SK-N-SH (cell line): Measurements from ENCODE around the gene MRPL24. TPM values are rescaled to one million over a fixed set of nuclear protein-coding genes. Genes with fewer than 3 reads are reported as not detected.
A peak's percentile ranks its signal among the peaks of the same experiment; 100 is the strongest.

Experiments used
- CTCF ChIA-PET: fragments of 300-600, 350-600 bp; formaldehyde crosslinking; extraction: SDS; loops from one replicate; lab custom pipeline; 2021; lab: Yijun Ruan, JAX
- POLR2A ChIA-PET: fragments of 350-600 bp; sonication (Branson Sonifier 250); formaldehyde crosslinking; extraction: SDS; loops from one replicate; lab custom pipeline; 2020; ENCODE audit warnings: antibody characterized with exemption, inconsistent platforms; lab: Yijun Ruan, JAX
- DNase-seq: peaks from one replicate; pipeline ENCODE4 v3.0.0; 2012
- H2AFZ ChIP-seq: fragments of 200-600 bp; sonication (generic); 2 replicates; pipeline ENCODE4 v1.8.1; 2016; ENCODE audit warnings: antibody characterized with exemption, mild to moderate bottlenecking, low read depth
- H3F3A ChIP-seq: fragments of 200-600 bp; sonication (generic); replicated peaks from 2 replicates; pipeline ENCODE3; 2016; ENCODE audit warnings: antibody characterized with exemption, mild to moderate bottlenecking; ENCODE audit not compliant: insufficient read depth
- H3K27ac ChIP-seq, 2 experiments: fragments of 200-500 bp in 1 of 2; fragments of 200-600 bp in 1 of 2; sonication (Bioruptor generic) in 1 of 2; sonication (generic), shearing (Covaris generic) in 1 of 2; 2 replicates each; pipeline versions ENCODE4 v1.5.1 to v1.6.1; 2014 to 2016; ENCODE audit warnings: low read depth in 2 of 2, inconsistent platforms in 1 of 2, low read length in 1 of 2, mild to moderate bottlenecking in 1 of 2, mixed read lengths in 1 of 2
- H3K27me3 ChIP-seq: fragments of 200-600 bp; sonication (generic), shearing (Covaris generic); 2 replicates; pipeline ENCODE4 v1.6.1; 2016; ENCODE audit warnings: mixed run types; ENCODE audit not compliant: insufficient read depth
- H3K36me3 ChIP-seq, 2 experiments: fragments of 200-500 bp in 1 of 2; fragments of 200-600 bp in 1 of 2; sonication (Bioruptor generic) in 1 of 2; sonication (generic) in 1 of 2; replicated peaks in 1 of 2; 2 replicates each; pipeline versions ENCODE3 to v1.5.1; 2014 to 2016; ENCODE audit warnings: low read length in 1 of 2, mild to moderate bottlenecking in 1 of 2; ENCODE audit not compliant: insufficient read depth in 2 of 2, control insufficient read depth in 1 of 2
- H3K4me1 ChIP-seq, 2 experiments: fragments of 200-500 bp in 1 of 2; fragments of 200-600 bp in 1 of 2; sonication (Bioruptor generic) in 1 of 2; sonication (generic), shearing (Covaris generic) in 1 of 2; 2 replicates each; pipeline versions ENCODE4 v1.5.1 to v1.6.1; 2014 to 2016; ENCODE audit warnings: low read depth in 1 of 2, low read length in 1 of 2, mixed run types in 1 of 2; ENCODE audit not compliant: insufficient read depth in 2 of 2, control insufficient read depth in 1 of 2
- H3K4me2 ChIP-seq: fragments of 200-600 bp; sonication (generic), shearing (Covaris generic); 2 replicates; pipeline ENCODE4 v1.6.1; 2017; ENCODE audit warnings: mixed run types
- H3K4me3 ChIP-seq, 2 experiments: fragments of 200-500 bp in 1 of 2; fragments of 200-600 bp in 1 of 2; sonication (Bioruptor generic) in 1 of 2; sonication (generic), shearing (Covaris generic) in 1 of 2; 2 replicates each; pipeline versions ENCODE4 v1.5.1 to v1.8.1; 2014 to 2016; ENCODE audit warnings: low read depth in 2 of 2, inconsistent platforms in 1 of 2, low read length in 1 of 2, mild to moderate bottlenecking in 1 of 2, mixed read lengths in 1 of 2, moderate library complexity in 1 of 2
- H3K79me2 ChIP-seq: fragments of 200-600 bp; sonication (generic); 2 replicates; pipeline ENCODE4 v1.8.1; 2017; ENCODE audit warnings: mild to moderate bottlenecking; ENCODE audit not compliant: insufficient read depth
- H3K9ac ChIP-seq: fragments of 200-600 bp; sonication (generic); 2 replicates; pipeline ENCODE4 v1.6.1; 2017; ENCODE audit warnings: mixed run types
- H3K9me2 ChIP-seq: fragments of 200-600 bp; sonication (generic); 2 replicates; pipeline ENCODE4 v1.6.1; 2017; ENCODE audit warnings: mixed run types
- H3K9me3 ChIP-seq: fragments of 200-600 bp; sonication (generic); 2 replicates; pipeline ENCODE4 v1.6.1; 2017; ENCODE audit warnings: mixed run types, mild to moderate bottlenecking, moderate library complexity
- H4K20me1 ChIP-seq: fragments of 200-600 bp; sonication (generic); 2 replicates; pipeline ENCODE4 v1.6.1; 2017; ENCODE audit warnings: mild to moderate bottlenecking, mixed run types; ENCODE audit not compliant: insufficient read depth
- ELF1 ChIP-seq: IDR thresholded peaks from 2 replicates; pipeline ENCODE4 v1.4.0; 2012
- FOSL2 ChIP-seq: IDR thresholded peaks from 2 replicates; pipeline ENCODE4 v1.4.0; 2012; ENCODE audit warnings: low read depth, mild to moderate bottlenecking, moderate library complexity, borderline replicate concordance
- FOXM1 ChIP-seq: IDR thresholded peaks from 2 replicates; pipeline ENCODE4 v1.4.0; 2012; ENCODE audit warnings: low read depth, mild to moderate bottlenecking
- GABPA ChIP-seq: IDR thresholded peaks from 2 replicates; pipeline ENCODE4 v1.4.0; 2012; ENCODE audit warnings: low read depth, mild to moderate bottlenecking
- GATA2 ChIP-seq: sonication (generic); formaldehyde crosslinking; IDR thresholded peaks from 2 replicates; pipeline ENCODE4 v1.5.0; 2020; ENCODE audit warnings: mild to moderate bottlenecking, missing genetic modification reagents
- MEF2A ChIP-seq: IDR thresholded peaks from 2 replicates; pipeline ENCODE4 v1.4.0; 2012; ENCODE audit warnings: low read depth, borderline replicate concordance
- POLR2AphosphoS5 ChIP-seq: IDR thresholded peaks from 2 replicates; pipeline ENCODE4 v1.6.1; 2012; ENCODE audit warnings: low read depth, low read length
- RCOR1 ChIP-seq: fragments of 150-350 bp; IDR thresholded peaks from 2 replicates; pipeline ENCODE4 v1.6.1; 2017; ENCODE audit warnings: antibody characterized with exemption, low read length
- RFX5 ChIP-seq: IDR thresholded peaks from 2 replicates; pipeline ENCODE4 v1.6.1; 2012; ENCODE audit warnings: mild to moderate bottlenecking, improper control_type of control experiment, low read length
- SIN3A ChIP-seq: IDR thresholded peaks from 2 replicates; pipeline ENCODE4 v1.6.1; 2012; ENCODE audit warnings: low read depth, mild to moderate bottlenecking, low read length, moderate library complexity, borderline replicate concordance
- TAF1 ChIP-seq: IDR thresholded peaks from 2 replicates; pipeline ENCODE4 v1.6.1; 2012; ENCODE audit warnings: low read depth, mild to moderate bottlenecking, low read length, moderate library complexity, borderline replicate concordance
- TEAD4 ChIP-seq: IDR thresholded peaks from 2 replicates; pipeline ENCODE4 v1.4.0; 2012; ENCODE audit warnings: mild to moderate bottlenecking, borderline replicate concordance; ENCODE audit not compliant: insufficient read depth
- YY1 ChIP-seq: IDR thresholded peaks from 2 replicates; pipeline ENCODE4 v1.4.0; 2012; ENCODE audit warnings: low read depth, mild to moderate bottlenecking
- WGBS: methylation state at CpG from one replicate; pipeline ENCODE4 v1.1.6; 2017; ENCODE audit warnings: low lambda C conversion rate; 5-methylcytosine and 5-hydroxymethylcytosine counted together
- polyA plus RNA-seq, 3 experiments: library from polyadenylated mRNA; depleted of rRNA; stranded (reverse); fragments of >200 nt; gene quantifications; 2 replicates each; pipeline ENCODE4 v1.2.3, GENCODE V29; 2012
- TF ChIP-seq, protein P1 (sequence below): fragments of 150-350 bp; IDR thresholded peaks from 2 replicates; pipeline ENCODE4 v1.6.1; 2017; ENCODE audit warnings: antibody characterized with exemption, low read length, low read depth, borderline replicate concordance
- TF ChIP-seq, protein P2 (sequence below): IDR thresholded peaks from 2 replicates; pipeline ENCODE4 v1.4.0; 2012; ENCODE audit warnings: low read depth
- TF ChIP-seq, protein P3 (sequence below): IDR thresholded peaks from 2 replicates; pipeline ENCODE4 v1.6.1; 2012; ENCODE audit warnings: mild to moderate bottlenecking, low read depth, low read length, moderate library complexity
- TF ChIP-seq, protein P4 (sequence below): fragments of 200-600 bp; sonication (generic); IDR thresholded peaks from 2 replicates; pipeline ENCODE4 v1.6.1; 2017; ENCODE audit warnings: antibody characterized with exemption, mild to moderate bottlenecking, moderate library complexity

MRPL24 gene
- polyA plus RNA-seq, 1 of the 3 experiments (the other 2 are of a cell fraction), result 149 TPM

DNA sequence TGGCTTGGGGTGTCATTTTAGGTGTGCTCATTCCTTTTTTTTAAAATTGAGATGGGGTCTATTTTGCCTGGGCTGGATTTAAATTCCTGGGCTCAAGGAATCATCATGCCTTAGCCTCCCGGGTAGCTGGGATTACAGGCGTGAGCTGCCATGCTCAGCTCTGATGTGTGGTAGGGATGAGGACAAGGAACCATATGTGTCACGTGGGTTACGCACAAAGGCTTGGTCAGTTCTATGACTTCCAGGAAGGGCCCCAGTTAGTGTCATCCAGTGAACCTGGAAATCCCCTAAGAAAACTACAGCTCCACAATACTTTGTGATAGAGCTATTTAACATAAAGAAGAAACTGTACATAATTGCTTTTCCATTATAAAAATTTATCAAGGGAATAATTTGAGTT is 19.4 kb downstream of the MRPL24 start:
- Histone ChIP-seq H3K27ac (peak overlapping the region in 1 of 2 experiments; percentile 24; a peak in 2 of 4 replicates), H4K20me1 (peaks cover 36% of the 10 kb centered on the region), H3K4me1 (peaks cover 20 to 34% of the 10 kb centered on the region in 2 experiments), H3K9ac (no peak overlapping the region), H3K4me2 (no peak overlapping the region), H3K9me2 (no peaks in the 10 kb centered on the region), H3F3A (peaks cover 12% of the 10 kb centered on the region), H3K27me3 (no peaks in the 10 kb centered on the region), H3K9me3 (no peaks in the 10 kb centered on the region)
- ChIA-PET CTCF (interaction anchor here (0.7 to 38.0 kb wide), 9 partner anchors 26 to 207 kb away, joined by 3 to 2702 read pairs (median 4); partner anchors contain the start of genes CRABP2, INSRR, NES and NTRK1), POLR2A (interaction anchor here (1.5 to 1.7 kb wide), 2 partner anchors 10 to 32 kb away, joined by 7 to 8 read pairs; no protein-coding TSS in a partner anchor)
- DNase-seq, result no peak
- 94% methylated on average over 4 of the region's 4 CpGs for WGBS
- TF ChIP-seq, protein P1, sequence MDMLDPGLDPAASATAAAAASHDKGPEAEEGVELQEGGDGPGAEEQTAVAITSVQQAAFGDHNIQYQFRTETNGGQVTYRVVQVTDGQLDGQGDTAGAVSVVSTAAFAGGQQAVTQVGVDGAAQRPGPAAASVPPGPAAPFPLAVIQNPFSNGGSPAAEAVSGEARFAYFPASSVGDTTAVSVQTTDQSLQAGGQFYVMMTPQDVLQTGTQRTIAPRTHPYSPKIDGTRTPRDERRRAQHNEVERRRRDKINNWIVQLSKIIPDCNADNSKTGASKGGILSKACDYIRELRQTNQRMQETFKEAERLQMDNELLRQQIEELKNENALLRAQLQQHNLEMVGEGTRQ, result no peak
- TF ChIP-seq GATA2 (CRISPR knock-in tag) (no peak), MEF2A (no peak), TEAD4 (no peak), YY1 (no peak), SIN3A (no peak), RFX5 (no peak), FOSL2 (no peak), TAF1 (no peak), RCOR1 (no peak), POLR2AphosphoS5 (no peak), GABPA (no peak), FOXM1 (no peak), ELF1 (no peak)
- TF ChIP-seq, protein P2, sequence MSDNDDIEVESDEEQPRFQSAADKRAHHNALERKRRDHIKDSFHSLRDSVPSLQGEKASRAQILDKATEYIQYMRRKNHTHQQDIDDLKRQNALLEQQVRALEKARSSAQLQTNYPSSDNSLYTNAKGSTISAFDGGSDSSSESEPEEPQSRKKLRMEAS, result no peak
- TF ChIP-seq, protein P3, sequence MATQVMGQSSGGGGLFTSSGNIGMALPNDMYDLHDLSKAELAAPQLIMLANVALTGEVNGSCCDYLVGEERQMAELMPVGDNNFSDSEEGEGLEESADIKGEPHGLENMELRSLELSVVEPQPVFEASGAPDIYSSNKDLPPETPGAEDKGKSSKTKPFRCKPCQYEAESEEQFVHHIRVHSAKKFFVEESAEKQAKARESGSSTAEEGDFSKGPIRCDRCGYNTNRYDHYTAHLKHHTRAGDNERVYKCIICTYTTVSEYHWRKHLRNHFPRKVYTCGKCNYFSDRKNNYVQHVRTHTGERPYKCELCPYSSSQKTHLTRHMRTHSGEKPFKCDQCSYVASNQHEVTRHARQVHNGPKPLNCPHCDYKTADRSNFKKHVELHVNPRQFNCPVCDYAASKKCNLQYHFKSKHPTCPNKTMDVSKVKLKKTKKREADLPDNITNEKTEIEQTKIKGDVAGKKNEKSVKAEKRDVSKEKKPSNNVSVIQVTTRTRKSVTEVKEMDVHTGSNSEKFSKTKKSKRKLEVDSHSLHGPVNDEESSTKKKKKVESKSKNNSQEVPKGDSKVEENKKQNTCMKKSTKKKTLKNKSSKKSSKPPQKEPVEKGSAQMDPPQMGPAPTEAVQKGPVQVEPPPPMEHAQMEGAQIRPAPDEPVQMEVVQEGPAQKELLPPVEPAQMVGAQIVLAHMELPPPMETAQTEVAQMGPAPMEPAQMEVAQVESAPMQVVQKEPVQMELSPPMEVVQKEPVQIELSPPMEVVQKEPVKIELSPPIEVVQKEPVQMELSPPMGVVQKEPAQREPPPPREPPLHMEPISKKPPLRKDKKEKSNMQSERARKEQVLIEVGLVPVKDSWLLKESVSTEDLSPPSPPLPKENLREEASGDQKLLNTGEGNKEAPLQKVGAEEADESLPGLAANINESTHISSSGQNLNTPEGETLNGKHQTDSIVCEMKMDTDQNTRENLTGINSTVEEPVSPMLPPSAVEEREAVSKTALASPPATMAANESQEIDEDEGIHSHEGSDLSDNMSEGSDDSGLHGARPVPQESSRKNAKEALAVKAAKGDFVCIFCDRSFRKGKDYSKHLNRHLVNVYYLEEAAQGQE, result no peak
- TF ChIP-seq, protein P4, sequence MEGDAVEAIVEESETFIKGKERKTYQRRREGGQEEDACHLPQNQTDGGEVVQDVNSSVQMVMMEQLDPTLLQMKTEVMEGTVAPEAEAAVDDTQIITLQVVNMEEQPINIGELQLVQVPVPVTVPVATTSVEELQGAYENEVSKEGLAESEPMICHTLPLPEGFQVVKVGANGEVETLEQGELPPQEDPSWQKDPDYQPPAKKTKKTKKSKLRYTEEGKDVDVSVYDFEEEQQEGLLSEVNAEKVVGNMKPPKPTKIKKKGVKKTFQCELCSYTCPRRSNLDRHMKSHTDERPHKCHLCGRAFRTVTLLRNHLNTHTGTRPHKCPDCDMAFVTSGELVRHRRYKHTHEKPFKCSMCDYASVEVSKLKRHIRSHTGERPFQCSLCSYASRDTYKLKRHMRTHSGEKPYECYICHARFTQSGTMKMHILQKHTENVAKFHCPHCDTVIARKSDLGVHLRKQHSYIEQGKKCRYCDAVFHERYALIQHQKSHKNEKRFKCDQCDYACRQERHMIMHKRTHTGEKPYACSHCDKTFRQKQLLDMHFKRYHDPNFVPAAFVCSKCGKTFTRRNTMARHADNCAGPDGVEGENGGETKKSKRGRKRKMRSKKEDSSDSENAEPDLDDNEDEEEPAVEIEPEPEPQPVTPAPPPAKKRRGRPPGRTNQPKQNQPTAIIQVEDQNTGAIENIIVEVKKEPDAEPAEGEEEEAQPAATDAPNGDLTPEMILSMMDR, result no peak
- TF ChIP-seq, all 33 proteins: peak for 0
- Histone ChIP-seq H3K36me3 (peaks cover 39 to 42% of the 10 kb centered on the region in 2 experiments), H3K79me2 (peaks cover 78% of the 10 kb centered on the region), H3K4me3 (no peak overlapping the region), H2AFZ (no peak overlapping the region)
